GM18502 (cell line): ENCODE measurements around the gene SEMA5A.
A peak's percentile ranks its signal among the peaks of the same experiment; 100 is the strongest.
"Not testable (repeated sequence)": the region's sequence is repeated elsewhere in the genome, so short reads cannot be mapped to it uniquely, and the experiment has no call there.

Source experiments
- ATAC-seq: cut with Tn5 transposase; IDR thresholded peaks from one replicate; pipeline ENCODE4 v1.9.1; 2021; ENCODE audit warnings: mild to moderate bottlenecking; ENCODE audit not compliant: unreplicated experiment, poor library complexity

The SEMA5A gene

GRCh38 chr5:9376363-9377117 lies 169.3 kb downstream of the SEMA5A start:
- no peak for ATAC-seq

GRCh38 chr5:9375756-9376155 lies 170.1 kb downstream of the SEMA5A start:
- no peak for ATAC-seq

- ATAC-seq, result no peak
Measured at GRCh38 chr5:9374025-9374424, 171.8 kb downstream of the SEMA5A start.

- ATAC-seq, result no peak
Measured at GRCh38 chr5:9373571-9373970, 172.3 kb downstream of the SEMA5A start.

- no peak for ATAC-seq
Measured at GRCh38 chr5:9370256-9370655, 175.6 kb downstream of the SEMA5A start.

- ATAC-seq, result no peak
Measured at GRCh38 chr5:9365512-9365911, 180.4 kb downstream of the SEMA5A start.

- peak; percentile 26 for ATAC-seq
Measured at GRCh38 chr5:9363449-9363848, 182.4 kb downstream of the SEMA5A start.

- ATAC-seq, result peak; percentile 68
Measured at GRCh38 chr5:9363026-9363425, 182.8 kb downstream of the SEMA5A start.

- peak; percentile 63 for ATAC-seq
Measured at GRCh38 chr5:9362600-9362999, 183.3 kb downstream of the SEMA5A start.

- ATAC-seq, result peak; percentile 61
Measured at GRCh38 chr5:9361835-9362234, 184.0 kb downstream of the SEMA5A start.

GRCh38 chr5:9358961-9359685 lies 186.8 kb downstream of the SEMA5A start:
- no peak for ATAC-seq

- no peak for ATAC-seq
Measured at GRCh38 chr5:9356351-9356825, 189.5 kb downstream of the SEMA5A start.

- ATAC-seq, result no peak
Measured at GRCh38 chr5:9354336-9355081, 191.4 kb downstream of the SEMA5A start.

GRCh38 chr5:9353048-9353447 lies 192.8 kb downstream of the SEMA5A start:
- not testable (repeated sequence) for ATAC-seq

- no peak for ATAC-seq
Measured at GRCh38 chr5:9351546-9351945, 194.3 kb downstream of the SEMA5A start.

- ATAC-seq, result no peak
Measured at GRCh38 chr5:9350301-9350797, 195.5 kb downstream of the SEMA5A start.

GRCh38 chr5:9348401-9348996 lies 197.4 kb downstream of the SEMA5A start:
- no peak for ATAC-seq

- no peak for ATAC-seq
Measured at GRCh38 chr5:9347541-9348295, 198.2 kb downstream of the SEMA5A start.

GRCh38 chr5:9347032-9347431 lies 198.8 kb downstream of the SEMA5A start:
- ATAC-seq, result no peak
